ENCODE measurements around the gene PCBP1.

GRCh38 chr2:70042246-70042645 is 45.0 kb upstream of the PCBP1 start:
- TF ChIP-seq, protein P1, sequence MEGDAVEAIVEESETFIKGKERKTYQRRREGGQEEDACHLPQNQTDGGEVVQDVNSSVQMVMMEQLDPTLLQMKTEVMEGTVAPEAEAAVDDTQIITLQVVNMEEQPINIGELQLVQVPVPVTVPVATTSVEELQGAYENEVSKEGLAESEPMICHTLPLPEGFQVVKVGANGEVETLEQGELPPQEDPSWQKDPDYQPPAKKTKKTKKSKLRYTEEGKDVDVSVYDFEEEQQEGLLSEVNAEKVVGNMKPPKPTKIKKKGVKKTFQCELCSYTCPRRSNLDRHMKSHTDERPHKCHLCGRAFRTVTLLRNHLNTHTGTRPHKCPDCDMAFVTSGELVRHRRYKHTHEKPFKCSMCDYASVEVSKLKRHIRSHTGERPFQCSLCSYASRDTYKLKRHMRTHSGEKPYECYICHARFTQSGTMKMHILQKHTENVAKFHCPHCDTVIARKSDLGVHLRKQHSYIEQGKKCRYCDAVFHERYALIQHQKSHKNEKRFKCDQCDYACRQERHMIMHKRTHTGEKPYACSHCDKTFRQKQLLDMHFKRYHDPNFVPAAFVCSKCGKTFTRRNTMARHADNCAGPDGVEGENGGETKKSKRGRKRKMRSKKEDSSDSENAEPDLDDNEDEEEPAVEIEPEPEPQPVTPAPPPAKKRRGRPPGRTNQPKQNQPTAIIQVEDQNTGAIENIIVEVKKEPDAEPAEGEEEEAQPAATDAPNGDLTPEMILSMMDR (IDR thresholded peaks at IDR 0.05), result no peak
- no peak for TF ChIP-seq POLR2A (IDR thresholded peaks at IDR 0.05)

Measured in body of pancreas (tissue), 4 donors.